BE2C (cell line): ENCODE results near the gene GNG7.
"Not testable (repeated sequence)": the region's sequence is repeated elsewhere in the genome, so short reads cannot be mapped to it uniquely, and the experiment has no call there.

Experiments
- DNase-seq: peaks from one replicate; pipeline ENCODE4 v3.0.0-alpha.2; 2020
- H3K27me3 ChIP-seq: fragments of 250-450 bp; sonication (Bioruptor Pico); 2 replicates; pipeline ENCODE4 v1.5.1; 2020; ENCODE audit warnings: mild to moderate bottlenecking
- H3K36me3 ChIP-seq: fragments of 250-450 bp; sonication (Bioruptor Pico); 2 replicates; pipeline ENCODE4 v1.5.1; 2020; ENCODE audit warnings: mild to moderate bottlenecking
- H3K4me1 ChIP-seq: fragments of 250-450 bp; sonication (Bioruptor Pico); 2 replicates; pipeline ENCODE4 v1.5.1; 2020
- H3K4me3 ChIP-seq: 2 replicates; pipeline ENCODE4 v1.5.1; 2011; ENCODE audit warnings: low read depth, low read length
- H3K9me3 ChIP-seq: fragments of 250-450 bp; sonication (Bioruptor Pico); 2 replicates; pipeline ENCODE4 v1.5.1; 2020
- TF ChIP-seq, protein P1 (sequence below): IDR thresholded peaks from 2 replicates; pipeline ENCODE4 v1.5.1; 2012; ENCODE audit warnings: mild to moderate bottlenecking, low read depth, low read length

Gene GNG7

DNA sequence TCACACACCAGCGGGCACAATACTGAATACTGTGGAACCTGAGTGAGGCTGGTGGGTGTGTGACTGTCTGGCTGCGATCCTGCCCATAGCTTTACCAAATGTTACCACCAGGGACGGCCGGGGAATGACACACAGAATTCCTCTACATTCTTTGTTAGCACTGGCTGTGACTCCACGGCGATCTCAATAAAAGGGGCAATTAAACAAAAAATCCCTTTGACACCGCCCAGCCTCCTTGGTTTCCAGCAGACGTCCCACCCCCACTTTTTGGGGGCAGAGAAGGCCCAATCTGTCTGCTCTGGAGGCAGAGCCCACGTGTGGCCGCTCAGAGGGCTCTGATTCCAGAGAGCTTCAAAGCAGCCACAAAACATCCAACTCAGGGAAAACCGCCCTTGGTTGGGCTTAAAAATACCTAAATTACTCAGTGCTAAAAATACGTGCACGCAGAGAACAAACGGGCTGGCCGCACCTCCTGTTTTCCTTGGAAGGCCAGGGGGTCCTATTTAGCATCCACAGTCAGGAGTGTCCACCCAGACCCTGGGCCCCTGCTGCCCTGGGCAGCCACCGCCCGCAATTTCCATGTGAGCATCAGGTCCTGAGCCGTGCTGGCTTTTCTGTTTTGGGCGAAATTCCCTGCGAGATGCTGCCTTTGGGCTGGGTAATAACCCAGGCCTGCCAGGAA lies 178.7 kb downstream of the GNG7 start:
- no peak overlapping the region for H3K4me3 ChIP-seq
- DNase-seq = no peak
- H3K4me1 ChIP-seq = no peaks in the 10 kb centered on the region; the same call in 1 of the 2 replicates
- TF ChIP-seq, protein P1, sequence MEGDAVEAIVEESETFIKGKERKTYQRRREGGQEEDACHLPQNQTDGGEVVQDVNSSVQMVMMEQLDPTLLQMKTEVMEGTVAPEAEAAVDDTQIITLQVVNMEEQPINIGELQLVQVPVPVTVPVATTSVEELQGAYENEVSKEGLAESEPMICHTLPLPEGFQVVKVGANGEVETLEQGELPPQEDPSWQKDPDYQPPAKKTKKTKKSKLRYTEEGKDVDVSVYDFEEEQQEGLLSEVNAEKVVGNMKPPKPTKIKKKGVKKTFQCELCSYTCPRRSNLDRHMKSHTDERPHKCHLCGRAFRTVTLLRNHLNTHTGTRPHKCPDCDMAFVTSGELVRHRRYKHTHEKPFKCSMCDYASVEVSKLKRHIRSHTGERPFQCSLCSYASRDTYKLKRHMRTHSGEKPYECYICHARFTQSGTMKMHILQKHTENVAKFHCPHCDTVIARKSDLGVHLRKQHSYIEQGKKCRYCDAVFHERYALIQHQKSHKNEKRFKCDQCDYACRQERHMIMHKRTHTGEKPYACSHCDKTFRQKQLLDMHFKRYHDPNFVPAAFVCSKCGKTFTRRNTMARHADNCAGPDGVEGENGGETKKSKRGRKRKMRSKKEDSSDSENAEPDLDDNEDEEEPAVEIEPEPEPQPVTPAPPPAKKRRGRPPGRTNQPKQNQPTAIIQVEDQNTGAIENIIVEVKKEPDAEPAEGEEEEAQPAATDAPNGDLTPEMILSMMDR = no peak
- no peaks in the 10 kb centered on the region for H3K9me3 ChIP-seq
- no peaks in the 10 kb centered on the region for H3K36me3 ChIP-seq
- H3K27me3 ChIP-seq = no peaks in the 10 kb centered on the region

DNA sequence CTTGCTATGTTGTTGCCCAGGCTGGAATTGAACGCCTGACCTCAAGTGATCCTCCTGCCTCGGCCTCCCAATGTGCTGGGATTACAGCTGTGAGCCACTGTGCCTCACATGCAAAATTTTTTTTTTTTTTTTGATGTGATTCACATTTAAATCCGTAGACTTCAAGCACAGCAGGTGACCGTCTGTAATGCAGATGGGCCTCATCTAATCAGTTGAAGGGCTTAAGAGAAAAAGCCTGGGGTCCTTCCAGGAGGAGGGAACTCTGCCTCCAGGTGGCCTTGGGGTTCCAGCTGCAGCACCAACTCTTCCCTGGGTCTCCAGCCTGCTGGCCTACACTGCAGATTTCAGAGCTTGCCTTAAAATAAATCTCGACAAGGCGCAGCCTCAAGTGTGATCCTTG lies 183.0 kb downstream of the GNG7 start:
- Histone ChIP-seq H3K36me3 (no peaks in the 10 kb centered on the region), H3K9me3 (no peaks in the 10 kb centered on the region), H3K27me3 (no peaks in the 10 kb centered on the region; the same call in 1 of the 2 replicates), H3K4me1 (no peaks in the 10 kb centered on the region), H3K4me3 (no peak overlapping the region)
- no peak for DNase-seq
- TF ChIP-seq, protein P1 = no peak

DNA sequence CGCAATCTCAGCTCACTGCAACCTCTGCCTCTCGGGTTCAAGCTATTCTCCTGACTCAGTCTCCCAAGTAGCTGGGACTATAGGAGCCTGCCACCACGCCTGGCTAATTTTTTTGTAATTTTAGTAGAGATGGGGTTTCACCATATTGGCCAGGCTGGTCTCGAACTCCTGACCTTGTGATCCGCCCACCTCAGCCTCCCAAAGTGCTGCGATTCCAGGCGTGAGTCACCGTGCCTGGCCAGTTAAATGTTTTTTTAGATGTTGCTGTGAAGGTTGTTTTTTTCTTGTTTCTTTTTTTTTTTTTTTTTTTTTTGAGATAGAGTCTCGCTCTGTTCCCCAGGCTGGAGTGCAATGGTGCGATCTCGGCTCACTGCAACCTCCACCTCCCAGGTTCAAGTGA lies 183.6 kb downstream of the GNG7 start:
- H3K36me3 ChIP-seq, H3K4me1 ChIP-seq, H3K27me3 ChIP-seq, H3K4me3 ChIP-seq, H3K9me3 ChIP-seq, DNase-seq: not testable (repeated sequence)

DNA sequence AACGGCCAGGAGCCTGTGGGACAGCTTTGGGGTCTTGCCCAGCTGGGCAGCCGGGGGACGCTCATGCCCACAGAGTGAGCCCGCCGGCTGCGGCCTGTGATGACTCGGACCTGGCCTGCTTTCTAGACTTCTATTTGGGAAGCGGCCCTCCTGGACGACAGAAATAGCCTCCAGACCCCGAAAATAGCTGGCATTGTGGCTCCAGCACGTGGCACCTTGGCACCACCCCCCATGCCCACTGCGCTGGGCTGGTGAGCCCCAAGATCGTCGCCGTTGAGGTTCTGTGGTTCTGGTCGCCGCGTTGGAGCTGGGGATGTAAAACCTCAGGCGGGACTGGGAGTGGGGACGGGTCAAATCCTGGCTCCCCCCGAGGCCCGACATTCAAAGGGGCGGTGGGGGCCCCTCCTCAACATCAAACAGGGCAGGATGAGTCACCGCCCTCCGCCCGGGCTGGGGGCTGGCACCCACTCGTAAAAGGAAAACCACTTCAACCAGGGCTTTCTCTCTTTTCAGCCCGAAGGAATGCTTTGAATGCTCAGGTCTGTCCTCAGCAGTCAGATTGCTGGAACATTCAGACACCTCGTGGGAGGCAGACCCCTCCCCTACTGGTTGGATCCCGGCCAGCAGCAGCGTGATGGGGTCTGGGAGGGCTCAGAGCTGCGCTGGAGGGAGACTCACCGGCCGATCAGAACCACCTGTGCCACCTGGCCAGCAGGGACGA lies 184.5 kb downstream of the GNG7 start:
- Histone ChIP-seq H3K27me3 (no peaks in the 10 kb centered on the region; the same call in 1 of the 2 replicates), H3K36me3 (no peaks in the 10 kb centered on the region), H3K4me3 (no peak overlapping the region), H3K4me1 (no peaks in the 10 kb centered on the region), H3K9me3 (no peaks in the 10 kb centered on the region)
- DNase-seq = no peak
- TF ChIP-seq, protein P1 = no peak

DNA sequence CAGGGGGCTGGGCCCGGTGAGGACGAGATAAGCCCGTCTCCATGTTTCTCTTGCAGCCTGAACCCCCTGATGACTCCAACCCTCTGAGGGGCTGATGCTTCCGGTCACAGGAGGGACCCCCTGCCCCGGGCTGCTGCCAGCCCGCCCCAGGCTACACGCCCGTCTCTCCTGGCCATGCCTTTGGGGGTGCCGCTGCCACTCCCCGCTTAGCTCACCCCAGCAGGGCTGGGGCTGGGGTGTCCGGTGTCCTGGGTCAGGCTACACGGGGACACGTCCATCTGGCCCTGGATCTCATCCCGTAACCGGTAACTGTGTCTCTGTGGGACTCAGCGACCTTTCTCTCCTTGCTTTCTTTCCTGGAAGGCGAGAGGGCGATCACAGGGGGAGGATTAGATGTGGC lies 185.8 kb downstream of the GNG7 start:
- H3K36me3 ChIP-seq = no peaks in the 10 kb centered on the region
- H3K4me1 ChIP-seq = no peaks in the 10 kb centered on the region

DNA sequence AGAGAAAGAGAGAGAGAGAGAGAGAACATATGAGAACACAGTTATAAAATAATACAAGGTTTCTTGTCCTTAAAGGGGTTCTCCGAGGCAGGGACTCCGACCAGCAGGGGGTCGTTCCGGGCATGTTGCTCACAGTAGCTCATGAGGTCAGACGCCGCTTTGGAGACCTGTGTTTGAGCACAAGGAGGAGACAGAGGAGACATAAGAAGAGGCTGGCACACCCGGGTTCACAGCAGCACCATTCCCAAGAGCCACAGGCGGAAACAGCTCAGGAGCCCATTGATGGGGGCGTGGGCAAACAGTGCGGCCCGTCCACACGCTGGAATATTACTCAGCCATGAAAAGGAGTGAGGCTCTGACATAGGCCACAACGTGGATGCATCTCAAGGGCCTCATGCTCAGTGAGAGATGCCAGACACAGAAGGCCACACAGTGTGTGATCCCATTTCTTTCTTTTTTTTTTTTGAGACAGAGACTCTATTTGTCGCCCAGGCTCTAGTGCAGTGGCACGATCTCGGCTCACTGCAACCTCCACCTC lies 187.4 kb downstream of the GNG7 start:
- TF ChIP-seq, protein P1 = no peak
- no peak for DNase-seq
- no peaks in the 10 kb centered on the region for H3K4me1 ChIP-seq
- H3K36me3 ChIP-seq = no peaks in the 10 kb centered on the region
- H3K27me3 ChIP-seq = no peaks in the 10 kb centered on the region; the same call in 1 of the 2 replicates
- H3K9me3 ChIP-seq = no peaks in the 10 kb centered on the region
- no peak overlapping the region for H3K4me3 ChIP-seq

More for the DNA sequence above, 185.8 kb downstream of the GNG7 start:
- TF ChIP-seq, protein P1 = no peak
- H3K27me3 ChIP-seq = no peaks in the 10 kb centered on the region; the same call in 1 of the 2 replicates
- H3K9me3 ChIP-seq = no peaks in the 10 kb centered on the region
- no peak for DNase-seq
- no peak overlapping the region for H3K4me3 ChIP-seq
